H1 (cell line): ENCODE data around the gene SLC27A6. TPM values are rescaled to one million over a fixed set of nuclear protein-coding genes. Genes with fewer than 3 reads are reported as not detected.

Experiments
- CTCF ChIA-PET: fragments of 300-600 bp; sonication (Branson Sonifier 250); formaldehyde crosslinking; loops from one replicate; lab custom pipeline; 2021; ENCODE audit not compliant: partially characterized antibody; lab: Charles Lee
- POLR2A ChIA-PET: fragments of 300-600 bp; sonication (Branson Sonifier 250); formaldehyde crosslinking; loops from one replicate; lab custom pipeline; 2021; ENCODE audit warnings: inconsistent platforms; ENCODE audit not compliant: partially characterized antibody; lab: Charles Lee
- DNase-seq, 2 experiments: peaks; one replicate each; pipeline versions ENCODE4 v3.0.0 to v3.0.0-alpha.2; 2010 to 2022; ENCODE audit warnings: low spot score in 2 of 2, low read depth in 1 of 2, mixed read lengths in 1 of 2
- FAIRE-seq: peaks from 2 replicates; lab custom pipeline; 2011; peaks lifted over from hg19 to GRCh38; lab: Jason Lieb, UNC
- H2AFZ ChIP-seq: 2 replicates; pipeline ENCODE4 v1.8.1; 2012; ENCODE audit warnings: low read length, inconsistent platforms
- H2AK5ac ChIP-seq: 2 replicates; pipeline ENCODE4 v1.6.1; 2013; ENCODE audit warnings: low read depth, low read length
- H2BK120ac ChIP-seq: replicated peaks from 2 replicates; pipeline ENCODE3; 2013; ENCODE audit warnings: low read depth, low read length, inconsistent platforms
- H2BK12ac ChIP-seq: 2 replicates; pipeline ENCODE4 v1.6.1; 2013; ENCODE audit warnings: low read depth, low read length
- H2BK15ac ChIP-seq: 2 replicates; pipeline ENCODE4 v1.6.1; 2013; ENCODE audit warnings: low read length
- H2BK20ac ChIP-seq: 2 replicates; pipeline ENCODE4 v1.6.1; 2013; ENCODE audit warnings: low read length
- H2BK5ac ChIP-seq: 2 replicates; pipeline ENCODE4 v1.6.1; 2013; ENCODE audit warnings: low read depth, low read length
- H3K14ac ChIP-seq: 2 replicates; pipeline ENCODE4 v1.6.1; 2013; ENCODE audit warnings: inconsistent platforms; ENCODE audit not compliant: insufficient read length
- H3K18ac ChIP-seq: 2 replicates; pipeline ENCODE4 v1.6.1; 2013; ENCODE audit warnings: low read length; ENCODE audit errors: extremely low read depth
- H3K23ac ChIP-seq: 2 replicates; pipeline ENCODE4 v1.6.1; 2013; ENCODE audit warnings: inconsistent platforms; ENCODE audit not compliant: insufficient read length
- H3K23me2 ChIP-seq: 2 replicates; pipeline ENCODE4 v1.6.1; 2013; ENCODE audit warnings: low read depth, low read length
- H3K27ac ChIP-seq: 2 replicates; pipeline ENCODE4 v1.6.1; 2011; ENCODE audit warnings: low read depth, low read length, inconsistent platforms
- H3K27me3 ChIP-seq, 4 experiments: replicated peaks in 1 of 4; 1 replicate in 1 of 4; 2 replicates in 3 of 4; pipeline versions ENCODE4 v1.6.1 to v1.8.1; 2011 to 2013; ENCODE audit warnings: low read length in 3 of 4, mild to moderate bottlenecking in 3 of 4, inconsistent platforms in 2 of 4, mixed read lengths in 2 of 4, moderate library complexity in 1 of 4; ENCODE audit not compliant: control insufficient read depth in 3 of 4, insufficient read depth in 3 of 4; ENCODE audit errors: extremely low read depth in 1 of 4
- H3K36me3 ChIP-seq, 4 experiments: 2 replicates each; pipeline versions ENCODE4 v1.6.1 to v1.8.1; 2011 to 2013; ENCODE audit warnings: mild to moderate bottlenecking in 4 of 4, low read length in 3 of 4, moderate library complexity in 2 of 4, control low read depth in 1 of 4, inconsistent platforms in 1 of 4; ENCODE audit not compliant: insufficient read depth in 4 of 4, control insufficient read depth in 2 of 4
- H3K4ac ChIP-seq: replicated peaks from 2 replicates; pipeline ENCODE3; 2013; ENCODE audit warnings: low read length, low read depth, mixed read lengths, inconsistent platforms; ENCODE audit not compliant: insufficient read length
- H3K4me1 ChIP-seq, 4 experiments: replicated peaks in 1 of 4; 1 replicate in 1 of 4; 2 replicates in 3 of 4; pipeline versions ENCODE4 v1.6.1 to v1.8.1; 2011 to 2013; ENCODE audit warnings: low read length in 3 of 4, inconsistent platforms in 2 of 4, mixed read lengths in 1 of 4; ENCODE audit not compliant: insufficient read depth in 4 of 4, control insufficient read depth in 3 of 4
- H3K4me2 ChIP-seq, 2 experiments: 2 replicates each; pipeline versions ENCODE4 v1.6.1 to v1.8.1; 2011 to 2013; ENCODE audit warnings: low read depth in 2 of 2, low read length in 2 of 2, control low read depth in 1 of 2, inconsistent platforms in 1 of 2, mild to moderate bottlenecking in 1 of 2; ENCODE audit not compliant: insufficient read depth in 1 of 2
- H3K4me3 ChIP-seq, 4 experiments: fragments of 200-600, 300-600 bp in 1 of 4; sonication (generic), shearing (Covaris generic), sonication (Bioruptor Twin) in 1 of 4; 2 replicates each; pipeline versions ENCODE4 v1.5.1 to v1.8.1; 2011 to 2016; ENCODE audit warnings: low read length in 4 of 4, low read depth in 3 of 4, control low read depth in 2 of 4, inconsistent platforms in 2 of 4, mild to moderate bottlenecking in 2 of 4, mixed read lengths in 1 of 4, moderate library complexity in 1 of 4; ENCODE audit not compliant: insufficient read depth in 2 of 4; ENCODE audit errors: extremely low read depth in 1 of 4
- H3K56ac ChIP-seq: replicated peaks from 2 replicates; pipeline ENCODE3; 2013; ENCODE audit warnings: low read depth, mild to moderate bottlenecking, mixed read lengths, low read length, inconsistent platforms; ENCODE audit not compliant: insufficient read length
- H3K79me1 ChIP-seq: 2 replicates; pipeline ENCODE4 v1.6.1; 2013; ENCODE audit warnings: low read depth, low read length, control low read depth
- H3K79me2 ChIP-seq, 2 experiments: 2 replicates each; pipeline versions ENCODE4 v1.6.1 to v1.8.1; 2012 to 2013; ENCODE audit warnings: low read length in 2 of 2, mild to moderate bottlenecking in 2 of 2, inconsistent platforms in 1 of 2; ENCODE audit not compliant: insufficient read depth in 2 of 2, control insufficient read depth in 1 of 2
- H3K9ac ChIP-seq, 4 experiments: replicated peaks in 1 of 4; 1 replicate in 1 of 4; 2 replicates in 3 of 4; pipeline versions ENCODE4 v1.6.1 to v1.8.1; 2011 to 2013; ENCODE audit warnings: low read depth in 3 of 4, low read length in 3 of 4, control low read depth in 2 of 4, mild to moderate bottlenecking in 2 of 4, moderate library complexity in 2 of 4, inconsistent platforms in 1 of 4; ENCODE audit errors: extremely low read depth in 1 of 4
- H3K9me3 ChIP-seq, 2 experiments: 2 replicates each; pipeline versions ENCODE4 v1.6.1 to v1.8.1; 2012 to 2013; ENCODE audit warnings: mild to moderate bottlenecking in 2 of 2, moderate library complexity in 2 of 2, control low read depth in 1 of 2, inconsistent platforms in 1 of 2, low read depth in 1 of 2, low read length in 1 of 2, mixed read lengths in 1 of 2; ENCODE audit not compliant: insufficient read depth in 2 of 2
- H4K20me1 ChIP-seq, 2 experiments: replicated peaks in 1 of 2; 2 replicates each; pipeline versions ENCODE3 to v1.8.1; 2011 to 2013; ENCODE audit warnings: inconsistent platforms in 2 of 2, low read length in 2 of 2, mild to moderate bottlenecking in 1 of 2; ENCODE audit not compliant: insufficient read depth in 2 of 2, control insufficient read depth in 1 of 2
- H4K5ac ChIP-seq: 2 replicates; pipeline ENCODE4 v1.6.1; 2013; ENCODE audit warnings: low read length, low read depth, mixed read lengths, inconsistent platforms; ENCODE audit not compliant: insufficient read length
- H4K8ac ChIP-seq: 2 replicates; pipeline ENCODE4 v1.8.0; 2013; ENCODE audit warnings: mild to moderate bottlenecking, moderate library complexity, low read length, inconsistent platforms; ENCODE audit not compliant: insufficient read depth; ENCODE audit errors: extremely low read depth
- H4K91ac ChIP-seq: replicated peaks from 2 replicates; pipeline ENCODE3; 2013; ENCODE audit warnings: low read length, mixed read lengths, inconsistent platforms; ENCODE audit not compliant: insufficient read length
- CBX8 ChIP-seq: fragments of 300-800, 300-1000 bp; sonication (generic); IDR thresholded peaks from 2 replicates; pipeline ENCODE4 v1.7.1; 2016; ENCODE audit warnings: low read depth, low read length, borderline replicate concordance
- polyA plus RNA-seq, 7 experiments: library from polyadenylated mRNA; depleted of rRNA in 3 of 7; stranded (reverse) in 5 of 7; unstranded in 2 of 7; fragments of >200 nt in 5 of 7; fragments of 200-250 nt in 2 of 7; gene quantifications; 1 replicate in 5 of 7; 2 replicates in 1 of 7; 4 replicates in 1 of 7; pipeline versions ENCODE4 v1.2.1 to v1.2.3, GENCODE V29; 2011 to 2013; ENCODE audit warnings: missing spikeins in 2 of 7, mixed read lengths in 2 of 7
- total RNA-seq: library from RNA; stranded (reverse); fragmentation: NEBNext Ultra II Directional; extraction: Animal tissue kit (Norgen Biotek cat#: 25700); gene quantifications from 2 replicates; pipeline ENCODE4 v1.2.1, GENCODE V29; 2021

SLC27A6 gene
- total and polyA plus RNA-seq, 2 of the 8 experiments (the other 6 are each of a cell fraction or from before 2014, with no cell fraction given): 4.0 to 4.7 TPM

DNA sequence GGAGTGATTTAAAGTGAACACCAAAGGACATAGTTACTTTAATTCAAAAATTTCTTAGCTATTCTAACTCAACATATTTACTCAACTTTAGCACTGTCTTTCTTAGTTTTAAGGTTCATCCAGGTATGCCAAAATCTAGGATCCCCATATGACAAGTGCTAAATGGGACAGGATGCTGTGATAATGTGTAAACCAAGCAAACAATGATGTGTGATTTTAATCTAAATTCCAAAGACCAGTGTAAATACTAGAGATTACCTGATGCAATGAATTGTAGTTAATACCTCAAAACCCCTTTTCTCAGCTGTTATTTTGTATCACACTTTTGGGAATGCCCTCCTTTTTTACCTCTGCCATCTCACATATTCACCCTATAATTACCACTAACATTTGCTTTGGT, 102.5 kb downstream of the SLC27A6 start:
- Histone ChIP-seq H3K4ac (no peak overlapping the region), H3K79me2 (no peaks in the 10 kb centered on the region), H3K56ac (no peak overlapping the region), H4K91ac (no peak overlapping the region), H3K27me3 (no peaks in the 10 kb centered on the region), H4K8ac (no peak overlapping the region)
- TF ChIP-seq CBX8: no peak
- TF ChIP-seq, all 59 proteins: peak for 0
- ChIA-PET POLR2A (no interaction called here), CTCF (interaction anchor here (0.7 to 1.1 kb wide), 3 partner anchors 10 to 1395 kb away, joined by 3 to 4 read pairs (median 3); no protein-coding TSS in a partner anchor)
- H2BK15ac ChIP-seq: no peak overlapping the region
- H3K18ac ChIP-seq: no peak overlapping the region
- H3K79me1 ChIP-seq: no peaks in the 10 kb centered on the region
- no peaks in the 10 kb centered on the region for H3K9me3 ChIP-seq
- no peak overlapping the region for H3K14ac ChIP-seq
- no peak for FAIRE-seq
- H2AK5ac ChIP-seq: no peak overlapping the region
- H3K36me3 ChIP-seq: no peaks in the 10 kb centered on the region
- no peak overlapping the region for H2BK120ac ChIP-seq
- H3K23me2 ChIP-seq: no peaks in the 10 kb centered on the region
- H3K9ac ChIP-seq: no peak overlapping the region
- no peak overlapping the region for H2BK12ac ChIP-seq
- no peaks in the 10 kb centered on the region for H4K20me1 ChIP-seq
- H3K27ac ChIP-seq: no peak overlapping the region
- H3K4me1 ChIP-seq: no peaks in the 10 kb centered on the region
- no peak overlapping the region for H4K5ac ChIP-seq
- no peak overlapping the region for H3K4me3 ChIP-seq
- no peak overlapping the region for H2AFZ ChIP-seq
- H3K4me2 ChIP-seq: no peak overlapping the region
- DNase-seq: no peak
- no peak overlapping the region for H2BK20ac ChIP-seq
- no peak overlapping the region for H3K23ac ChIP-seq
- no peak overlapping the region for H2BK5ac ChIP-seq
